ENCODE results near the gene FBXL16. TPM values are rescaled to one million over a fixed set of nuclear protein-coding genes. Genes with fewer than 3 reads are reported as not detected.

The FBXL16 gene
- total RNA-seq, 1 donor from 2014 or later: 10.8 TPM

Other genes with a start within 250 kb of the FBXL16 start
- 12.2 TPM for gene CAPN15, start 178.1 kb downstream of the FBXL16 start, total RNA-seq
- not detected for gene PRR35, start 145.4 kb downstream of the FBXL16 start, total RNA-seq
- 0.69 TPM for gene NHLRC4, start 138.8 kb downstream of the FBXL16 start, total RNA-seq
- 28.8 TPM for gene PIGQ, start 135.8 kb downstream of the FBXL16 start, total RNA-seq
- 24.2 TPM for gene RAB40C, start 115.7 kb downstream of the FBXL16 start, total RNA-seq
- gene WFIKKN1, start 74.8 kb downstream of the FBXL16 start, total RNA-seq: 0.46 TPM
- 30.7 TPM for gene METTL26, start 69.5 kb downstream of the FBXL16 start, total RNA-seq
- gene MCRIP2, start 64.0 kb downstream of the FBXL16 start, total RNA-seq: 13.8 TPM
- gene WDR90, start 56.4 kb downstream of the FBXL16 start, total RNA-seq: 12.5 TPM
- gene RHOT2, start 37.7 kb downstream of the FBXL16 start, total RNA-seq: 33.7 TPM
- 7.4 TPM for gene RHBDL1, start 30.1 kb downstream of the FBXL16 start, total RNA-seq
- 81.2 TPM for gene STUB1, start 25.4 kb downstream of the FBXL16 start, total RNA-seq
- gene JMJD8, start 21.5 kb downstream of the FBXL16 start, total RNA-seq: 23.5 TPM
- 5.1 TPM for gene WDR24, start 15.4 kb downstream of the FBXL16 start, total RNA-seq
- 74.5 TPM for gene METRN, start 9.3 kb upstream of the FBXL16 start, total RNA-seq
- gene ANTKMT, start 15.3 kb upstream of the FBXL16 start, total RNA-seq: 19.6 TPM
- gene CCDC78, start 20.6 kb upstream of the FBXL16 start, total RNA-seq: 8.8 TPM
- 12.2 TPM for gene HAGHL, start 21.3 kb upstream of the FBXL16 start, total RNA-seq
- 51.4 TPM for gene CIAO3, start 35.2 kb upstream of the FBXL16 start, total RNA-seq
- not detected for gene MSLN, start 54.9 kb upstream of the FBXL16 start, total RNA-seq
- 13.6 TPM for gene RPUSD1, start 82.6 kb upstream of the FBXL16 start, total RNA-seq
- 7.2 TPM for gene CHTF18, start 82.8 kb upstream of the FBXL16 start, total RNA-seq
- gene GNG13, start 94.9 kb upstream of the FBXL16 start, total RNA-seq: not detected